ENCODE data around the gene CNTF. TPM values are rescaled to one million over a fixed set of nuclear protein-coding genes. Genes with fewer than 3 reads are reported as not detected.

CNTF gene
- polyA plus RNA-seq, 3 donors: 2.1 TPM; not detected in 2

DNA sequence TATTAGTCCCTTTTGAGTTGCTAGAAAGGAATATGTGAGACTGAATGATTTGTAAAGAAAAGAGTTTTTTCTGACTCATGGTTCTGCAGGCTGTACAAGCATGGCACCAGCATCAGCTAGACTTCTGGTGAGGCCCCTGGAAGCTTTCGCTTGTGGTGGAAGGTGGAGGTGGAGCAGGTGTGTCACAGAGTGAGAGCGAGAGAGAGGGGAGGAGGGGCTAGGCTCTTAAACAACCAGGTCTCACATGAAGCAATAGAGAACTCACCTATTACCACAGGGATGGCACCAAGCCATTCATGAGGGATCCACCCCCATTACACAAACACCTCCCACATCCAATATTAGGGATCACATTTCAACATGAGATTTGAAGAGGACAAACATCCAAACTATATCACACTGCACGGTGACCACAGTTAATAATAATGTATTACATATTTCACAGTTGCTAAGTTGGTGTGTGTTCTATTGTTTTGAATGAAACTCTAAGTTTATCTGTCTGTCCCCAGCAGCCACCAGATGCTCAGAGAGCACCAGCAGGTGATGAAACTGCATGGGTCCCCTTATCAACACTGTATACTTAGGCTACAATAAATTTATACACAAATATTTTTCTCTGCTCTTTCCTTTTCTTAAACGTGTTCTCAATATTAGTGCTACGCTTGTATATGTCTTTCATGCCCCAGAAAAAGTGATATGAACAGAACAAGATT is 29.5 kb upstream of the CNTF start:
- Mint-ChIP-seq H3K4me3 (no peak overlapping the region), H3K4me1 (no peaks in the 10 kb centered on the region), H3K27me3 (ENCODE audit: low read depth in 3 of 3) (no peaks in the 10 kb centered on the region), H3K27ac (peak overlapping the region in 4 of 7 donors; percentile 2 to 70 (median 34)), H3K36me3 (peaks cover 30 to 57% of the 10 kb centered on the region in 2 donors), H3K9me3 (no peaks in the 10 kb centered on the region)
- TF ChIP-seq, protein P1, sequence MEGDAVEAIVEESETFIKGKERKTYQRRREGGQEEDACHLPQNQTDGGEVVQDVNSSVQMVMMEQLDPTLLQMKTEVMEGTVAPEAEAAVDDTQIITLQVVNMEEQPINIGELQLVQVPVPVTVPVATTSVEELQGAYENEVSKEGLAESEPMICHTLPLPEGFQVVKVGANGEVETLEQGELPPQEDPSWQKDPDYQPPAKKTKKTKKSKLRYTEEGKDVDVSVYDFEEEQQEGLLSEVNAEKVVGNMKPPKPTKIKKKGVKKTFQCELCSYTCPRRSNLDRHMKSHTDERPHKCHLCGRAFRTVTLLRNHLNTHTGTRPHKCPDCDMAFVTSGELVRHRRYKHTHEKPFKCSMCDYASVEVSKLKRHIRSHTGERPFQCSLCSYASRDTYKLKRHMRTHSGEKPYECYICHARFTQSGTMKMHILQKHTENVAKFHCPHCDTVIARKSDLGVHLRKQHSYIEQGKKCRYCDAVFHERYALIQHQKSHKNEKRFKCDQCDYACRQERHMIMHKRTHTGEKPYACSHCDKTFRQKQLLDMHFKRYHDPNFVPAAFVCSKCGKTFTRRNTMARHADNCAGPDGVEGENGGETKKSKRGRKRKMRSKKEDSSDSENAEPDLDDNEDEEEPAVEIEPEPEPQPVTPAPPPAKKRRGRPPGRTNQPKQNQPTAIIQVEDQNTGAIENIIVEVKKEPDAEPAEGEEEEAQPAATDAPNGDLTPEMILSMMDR (IDR thresholded peaks at IDR 0.05): no peak
- 80% methylated on average over 1 of the region's 5 CpGs for WGBS (ENCODE audit: insufficient coverage)
- intact Hi-C loops (cut with micrococcal nuclease): no loop called here
- H3K79me2 ChIP-seq (ENCODE audit: insufficient read depth, low read length): peaks cover 100% of the 10 kb centered on the region
- peaks cover 98% of the 10 kb centered on the region for H4K20me1 ChIP-seq (ENCODE audit: insufficient read depth, low read length)
- H3K27me3 ChIP-seq (ENCODE audit: control insufficient read depth in 2 of 2, insufficient read depth in 2 of 2, low read length in 2 of 2): no peaks in the 10 kb centered on the region
- peaks cover 21 to 88% of the 10 kb centered on the region in 2 donors for H3K36me3 ChIP-seq (replicated peaks in 1 of 2; ENCODE audit: control insufficient read depth in 1 of 2, insufficient read depth in 2 of 2, low read length in 2 of 2)
- DNase-seq: no peak
- no peaks in the 10 kb centered on the region for H3K4me1 ChIP-seq (ENCODE audit: control insufficient read depth in 1 of 2, insufficient read depth in 2 of 2, low read length in 2 of 2)
- H2AFZ ChIP-seq (ENCODE audit: insufficient read depth, low read depth, low read length, poor library complexity, severe bottlenecking): no peak overlapping the region
- no peak overlapping the region for H3K4me3 ChIP-seq (replicated peaks in 1 of 3; ENCODE audit: low read depth in 2 of 3, low read length in 3 of 3)
- no peaks in the 10 kb centered on the region for H3K9me3 ChIP-seq (replicated peaks in 1 of 2; ENCODE audit: control insufficient read depth in 1 of 2, insufficient read depth in 1 of 2, low read length in 2 of 2)
- no peak overlapping the region for H3K9ac ChIP-seq (ENCODE audit: insufficient read depth, low read length, poor library complexity, severe bottlenecking)
- H3K27ac ChIP-seq (ENCODE audit: low read depth in 1 of 2, low read length in 2 of 2): no peak overlapping the region
- H3K4me2 ChIP-seq (replicated peaks; ENCODE audit: extremely low read depth, low read length, poor library complexity, severe bottlenecking): no peak overlapping the region

DNA sequence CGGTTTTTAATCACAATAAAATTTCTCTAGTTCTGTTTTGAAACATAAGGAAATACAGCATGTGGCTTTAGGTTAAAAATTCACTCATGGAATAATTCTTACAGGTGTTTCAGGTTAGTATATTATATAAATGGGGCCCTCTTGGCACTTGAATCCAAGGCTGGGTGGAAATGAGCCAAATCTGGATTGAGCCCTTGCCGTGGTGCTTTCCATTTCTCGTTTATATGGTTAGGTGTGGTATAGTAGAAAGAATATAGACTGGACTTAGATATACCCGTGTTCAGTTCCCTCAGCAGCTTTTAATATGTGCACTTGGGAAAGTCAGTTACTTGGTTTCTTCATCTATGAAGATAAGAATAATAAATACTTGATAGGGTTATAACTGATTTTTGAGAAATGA is 27.6 kb upstream of the CNTF start:
- no peak overlapping the region for H3K27ac ChIP-seq (ENCODE audit: low read depth in 1 of 2, low read length in 2 of 2)
- no peak overlapping the region for H3K4me3 Mint-ChIP-seq

More for the DNA sequence above, 27.6 kb upstream of the CNTF start:
- Histone ChIP-seq H3K4me1 (ENCODE audit: control insufficient read depth in 1 of 2, insufficient read depth in 2 of 2, low read length in 2 of 2) (no peaks in the 10 kb centered on the region), H3K4me2 (replicated peaks; ENCODE audit: extremely low read depth, low read length, poor library complexity, severe bottlenecking) (no peak overlapping the region), H3K9ac (ENCODE audit: insufficient read depth, low read length, poor library complexity, severe bottlenecking) (no peak overlapping the region), H3K27me3 (ENCODE audit: control insufficient read depth in 2 of 2, insufficient read depth in 2 of 2, low read length in 2 of 2) (no peaks in the 10 kb centered on the region), H2AFZ (ENCODE audit: insufficient read depth, low read depth, low read length, poor library complexity, severe bottlenecking) (no peak overlapping the region), H3K79me2 (ENCODE audit: insufficient read depth, low read length) (peaks cover 100% of the 10 kb centered on the region), H3K4me3 (replicated peaks in 1 of 3; ENCODE audit: low read depth in 2 of 3, low read length in 3 of 3) (no peak overlapping the region), H3K9me3 (replicated peaks in 1 of 2; ENCODE audit: control insufficient read depth in 1 of 2, insufficient read depth in 1 of 2, low read length in 2 of 2) (no peaks in the 10 kb centered on the region), H3K36me3 (replicated peaks in 1 of 2; ENCODE audit: control insufficient read depth in 1 of 2, insufficient read depth in 2 of 2, low read length in 2 of 2) (peaks cover 10 to 88% of the 10 kb centered on the region in 2 donors), H4K20me1 (ENCODE audit: insufficient read depth, low read length) (peaks cover 99% of the 10 kb centered on the region)
- intact Hi-C loops (cut with micrococcal nuclease): no loop called here
- TF ChIP-seq, protein P1 (IDR thresholded peaks at IDR 0.05): no peak
- Mint-ChIP-seq H3K27me3 (ENCODE audit: low read depth in 3 of 3) (no peaks in the 10 kb centered on the region), H3K27ac (no peak overlapping the region), H3K36me3 (peaks cover 32 to 55% of the 10 kb centered on the region in 2 donors), H3K9me3 (no peaks in the 10 kb centered on the region), H3K4me1 (peaks cover 3% of the 10 kb centered on the region)
- 100% methylated on average over 1 of the region's 4 CpGs for WGBS (ENCODE audit: insufficient coverage)
- no peak for DNase-seq

All from CD14-positive monocyte (primary cell).